ENCODE results near the gene NXN. TPM values are rescaled to one million over a fixed set of nuclear protein-coding genes. Genes with fewer than 3 reads are reported as not detected.

Gene NXN
- total and polyA plus RNA-seq, 4 experiments from 2014 or later: 0.55 to 2.7 (median 1.9) TPM

DNA sequence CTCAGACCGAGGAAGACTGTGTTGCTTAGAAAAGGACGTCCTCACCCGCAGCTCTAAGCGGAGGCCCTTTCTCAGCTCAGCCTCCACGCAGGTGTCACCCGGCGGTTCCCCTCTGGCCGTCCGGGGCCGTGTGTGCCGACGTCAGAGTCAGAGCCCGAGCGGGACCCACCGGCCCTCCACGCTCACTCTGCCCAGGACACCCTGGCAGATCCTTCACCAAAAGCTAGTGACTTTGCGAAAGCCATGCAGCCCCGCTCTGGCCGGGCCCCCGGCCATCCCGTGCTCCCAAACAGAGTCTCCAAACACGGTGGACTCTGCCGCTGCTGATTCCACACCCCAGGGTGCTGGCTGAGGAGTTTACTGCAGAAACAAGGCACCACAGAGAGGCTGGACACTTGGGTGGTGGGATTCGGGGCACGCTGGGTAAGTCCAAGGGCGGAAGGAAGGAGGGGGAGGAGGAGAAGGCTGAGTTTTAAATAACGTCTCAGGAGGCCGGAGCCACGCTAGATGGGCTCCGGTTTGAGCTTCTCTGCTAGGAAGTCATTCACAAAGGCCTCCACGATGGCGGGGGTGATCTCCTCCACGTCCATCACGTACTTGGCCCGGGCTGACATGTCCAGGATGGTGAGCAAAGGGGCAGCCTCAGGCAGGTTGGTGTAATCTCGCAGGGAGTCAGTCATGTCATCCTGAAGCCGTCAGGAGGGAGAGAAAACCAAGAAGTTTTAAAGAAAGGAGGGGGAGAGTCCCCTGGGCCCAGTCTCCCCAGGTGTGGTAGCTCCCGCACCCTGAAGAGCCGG is 178.9 kb downstream of the NXN start:
- H3K27ac ChIP-seq (ENCODE audit: low read depth, low read length): no peak overlapping the region
- no peaks in the 10 kb centered on the region for H3K36me3 ChIP-seq (ENCODE audit: insufficient read depth, low read length)
- H3K4me3 ChIP-seq (ENCODE audit: low read length in 2 of 2): no peak overlapping the region
- H3K4me1 ChIP-seq (ENCODE audit: insufficient read depth, low read length): no peaks in the 10 kb centered on the region
- H3K27me3 ChIP-seq (ENCODE audit: insufficient read depth, low read length): no peaks in the 10 kb centered on the region
- ChIA-PET CTCF (ENCODE audit: partially characterized antibody) (interaction anchor here (1.6 kb wide), 1 partner anchor 180 kb away, joined by 4 read pairs; no protein-coding TSS in a partner anchor), POLR2A (ENCODE audit: partially characterized antibody) (no interaction called here)
- DNase-seq: no peak
- Mint-ChIP-seq H3K27me3 (peaks cover 0 to 1% of the 10 kb centered on the region in 2 donors), H3K36me3 (no peaks in the 10 kb centered on the region), H3K4me1 (no peaks in the 10 kb centered on the region), H3K4me3 (no peak overlapping the region), H3K27ac (no peak overlapping the region), H3K9me3 (no peaks in the 10 kb centered on the region)
- intact Hi-C loops (cut with micrococcal nuclease): no loop called here
- no peaks in the 10 kb centered on the region for H3K9me3 ChIP-seq (ENCODE audit: control insufficient read depth in 1 of 2, low read length in 2 of 2)

DNA sequence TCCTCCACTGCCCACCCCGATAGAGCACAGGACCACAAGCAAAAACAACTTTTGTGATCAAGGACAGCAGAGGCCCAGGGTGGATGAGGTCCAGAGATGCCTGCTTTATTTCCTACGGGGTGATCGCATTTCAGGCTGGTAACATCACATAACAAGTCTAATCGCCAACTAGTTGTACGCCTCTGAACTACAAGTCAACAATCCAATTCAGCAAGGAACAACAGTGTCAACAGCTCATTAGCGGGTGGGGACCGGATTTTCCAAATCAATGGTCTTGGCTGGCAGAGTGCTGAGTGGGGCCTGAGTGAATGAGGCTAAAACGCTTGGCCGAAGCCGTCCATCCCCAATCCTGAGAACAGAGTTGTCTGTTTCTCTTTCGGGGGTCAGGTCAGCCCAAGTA is 180.3 kb downstream of the NXN start:
- DNase-seq: no peak
- Histone ChIP-seq H3K36me3 (ENCODE audit: insufficient read depth, low read length) (no peaks in the 10 kb centered on the region), H3K9me3 (ENCODE audit: control insufficient read depth in 1 of 2, low read length in 2 of 2) (no peaks in the 10 kb centered on the region), H3K4me3 (ENCODE audit: low read length in 2 of 2) (no peak overlapping the region), H3K27me3 (ENCODE audit: insufficient read depth, low read length) (no peaks in the 10 kb centered on the region), H3K27ac (ENCODE audit: low read depth, low read length) (no peak overlapping the region), H3K4me1 (ENCODE audit: insufficient read depth, low read length) (peaks cover 5% of the 10 kb centered on the region)
- peaks cover 0 to 1% of the 10 kb centered on the region in 2 donors for H3K27me3 Mint-ChIP-seq
- H3K9me3 Mint-ChIP-seq: no peaks in the 10 kb centered on the region
- ChIA-PET CTCF (ENCODE audit: partially characterized antibody) (no interaction called here), POLR2A (ENCODE audit: partially characterized antibody) (no interaction called here)
- intact Hi-C loops (cut with micrococcal nuclease): no loop called here
- H3K27ac Mint-ChIP-seq: no peak overlapping the region
- H3K36me3 Mint-ChIP-seq: no peaks in the 10 kb centered on the region
- peaks cover 0 to 6% (median 6%) of the 10 kb centered on the region in 4 donors for H3K4me1 Mint-ChIP-seq
- H3K4me3 Mint-ChIP-seq: no peak overlapping the region

DNA sequence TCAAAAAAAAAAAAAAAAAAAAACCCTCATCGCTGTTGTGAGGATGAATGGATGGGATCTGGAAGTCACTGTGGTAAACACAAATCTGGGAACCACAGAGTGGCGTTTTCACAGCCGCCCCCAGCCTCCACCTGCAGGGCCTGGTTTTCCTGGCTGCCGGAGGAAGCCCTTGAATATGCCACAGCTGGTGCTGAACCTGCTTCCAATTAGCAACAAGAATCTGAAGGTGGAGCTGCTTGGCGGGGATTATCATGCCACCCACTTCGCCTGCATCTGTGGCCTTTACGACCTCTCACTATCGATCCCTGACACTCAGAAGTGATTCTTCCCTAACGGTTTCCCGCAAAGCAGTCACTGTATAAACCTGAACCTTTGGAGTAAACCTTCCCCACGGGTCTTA is 181.3 kb downstream of the NXN start:
- Histone ChIP-seq H3K4me1 (ENCODE audit: insufficient read depth, low read length) (peaks cover 5% of the 10 kb centered on the region), H3K27ac (ENCODE audit: low read depth, low read length) (no peak overlapping the region), H3K27me3 (ENCODE audit: insufficient read depth, low read length) (no peaks in the 10 kb centered on the region), H3K4me3 (ENCODE audit: low read length in 2 of 2) (no peak overlapping the region), H3K36me3 (ENCODE audit: insufficient read depth, low read length) (no peaks in the 10 kb centered on the region), H3K9me3 (ENCODE audit: control insufficient read depth in 1 of 2, low read length in 2 of 2) (no peaks in the 10 kb centered on the region)
- Mint-ChIP-seq H3K36me3 (peaks cover 1 to 4% of the 10 kb centered on the region in 2 donors), H3K9me3 (no peaks in the 10 kb centered on the region), H3K4me3 (no peak overlapping the region), H3K27ac (no peak overlapping the region), H3K4me1 (peaks cover 0 to 6% (median 6%) of the 10 kb centered on the region in 4 donors), H3K27me3 (peaks cover 0 to under 1% of the 10 kb centered on the region in 2 donors)
- DNase-seq: no peak
- intact Hi-C loops (cut with micrococcal nuclease): no loop called here
- POLR2A ChIA-PET (ENCODE audit: partially characterized antibody): no interaction called here
- CTCF ChIA-PET (ENCODE audit: partially characterized antibody): interaction anchor here (1.0 kb wide), 1 partner anchor 183 kb away, joined by 3 read pairs; no protein-coding TSS in a partner anchor

DNA sequence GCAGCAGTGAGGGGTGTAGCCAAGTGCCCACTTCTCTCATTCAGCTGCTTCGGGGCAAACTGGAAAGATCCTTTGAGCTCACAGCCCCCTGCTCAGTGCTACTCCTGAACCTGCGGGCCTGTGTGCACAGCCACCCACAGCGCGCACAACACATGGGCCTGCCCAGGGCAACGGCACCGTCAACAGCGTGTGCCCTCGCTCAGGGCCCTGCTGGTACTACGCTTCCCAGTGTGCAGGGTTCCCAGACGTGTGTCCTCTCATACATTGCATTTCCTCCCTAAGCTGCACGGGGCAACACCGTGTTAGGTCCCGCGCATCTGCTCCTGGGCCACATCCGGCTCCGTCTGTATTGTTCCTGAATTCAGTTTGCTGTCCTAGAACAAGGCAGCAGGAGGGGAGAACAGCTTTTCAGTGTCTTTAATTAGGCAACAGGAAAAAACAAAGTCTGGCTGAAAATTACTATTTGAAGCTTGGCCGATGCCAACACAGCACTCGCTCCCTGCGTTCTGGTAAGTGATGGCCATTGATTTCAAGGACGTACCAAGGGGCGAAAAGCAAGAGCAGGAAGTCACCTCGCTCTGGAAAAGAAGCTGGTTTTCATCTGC is 182.2 kb downstream of the NXN start:
- Histone ChIP-seq H3K9me3 (ENCODE audit: control insufficient read depth in 1 of 2, low read length in 2 of 2) (no peaks in the 10 kb centered on the region), H3K4me1 (ENCODE audit: insufficient read depth, low read length) (peaks cover 5% of the 10 kb centered on the region), H3K27ac (ENCODE audit: low read depth, low read length) (no peak overlapping the region), H3K4me3 (ENCODE audit: low read length in 2 of 2) (no peak overlapping the region), H3K27me3 (ENCODE audit: insufficient read depth, low read length) (no peaks in the 10 kb centered on the region), H3K36me3 (ENCODE audit: insufficient read depth, low read length) (peaks cover 4% of the 10 kb centered on the region)
- POLR2A ChIA-PET (ENCODE audit: partially characterized antibody): no interaction called here
- CTCF ChIA-PET (ENCODE audit: partially characterized antibody): interaction anchor here (1.0 to 1.4 kb wide), 3 partner anchors 81 to 184 kb away, joined by 3 read pairs; no protein-coding TSS in a partner anchor
- intact Hi-C loops (cut with micrococcal nuclease): no loop called here
- H3K4me3 Mint-ChIP-seq: no peak overlapping the region
- H3K9me3 Mint-ChIP-seq: no peaks in the 10 kb centered on the region
- peaks cover 7 to 9% of the 10 kb centered on the region in 2 donors for H3K36me3 Mint-ChIP-seq
- no peak overlapping the region for H3K27ac Mint-ChIP-seq
- no peak for DNase-seq
- no peaks in the 10 kb centered on the region for H3K27me3 Mint-ChIP-seq
- peaks cover 0 to 6% (median 6%) of the 10 kb centered on the region in 4 donors for H3K4me1 Mint-ChIP-seq

DNA sequence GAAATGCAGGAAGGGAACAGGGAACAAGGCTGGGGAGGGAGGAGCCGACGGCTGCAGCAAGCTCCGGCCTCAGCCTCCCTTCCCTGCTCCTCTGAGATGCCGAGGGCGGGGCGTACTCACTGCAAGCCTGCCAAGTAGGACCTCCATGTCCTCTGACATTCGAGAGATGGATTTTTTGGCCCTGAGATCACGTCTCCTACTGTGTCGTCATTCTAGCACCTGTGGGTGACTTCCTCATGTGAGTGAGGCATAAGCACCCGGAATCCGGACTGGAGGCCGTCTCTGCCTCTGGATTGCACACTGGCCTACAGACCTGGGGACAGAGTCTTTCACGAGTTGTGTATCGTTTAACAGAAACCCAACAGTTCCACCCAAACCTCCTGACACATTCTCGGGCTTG is 183.0 kb downstream of the NXN start:
- Histone ChIP-seq H3K36me3 (ENCODE audit: insufficient read depth, low read length) (peaks cover 11% of the 10 kb centered on the region), H3K4me1 (ENCODE audit: insufficient read depth, low read length) (peaks cover 5% of the 10 kb centered on the region), H3K4me3 (ENCODE audit: low read length in 2 of 2) (no peak overlapping the region), H3K9me3 (ENCODE audit: control insufficient read depth in 1 of 2, low read length in 2 of 2) (no peaks in the 10 kb centered on the region), H3K27me3 (ENCODE audit: insufficient read depth, low read length) (no peaks in the 10 kb centered on the region), H3K27ac (ENCODE audit: low read depth, low read length) (no peak overlapping the region)
- H3K27me3 Mint-ChIP-seq: no peaks in the 10 kb centered on the region
- no peak overlapping the region for H3K27ac Mint-ChIP-seq
- intact Hi-C loops (cut with micrococcal nuclease): no loop called here
- ChIA-PET POLR2A (ENCODE audit: partially characterized antibody) (no interaction called here), CTCF (ENCODE audit: partially characterized antibody) (interaction anchor here (1.0 to 1.4 kb wide), 2 partner anchors 82 to 184 kb away, joined by 3 read pairs; no protein-coding TSS in a partner anchor)
- peaks cover 12 to 14% of the 10 kb centered on the region in 2 donors for H3K36me3 Mint-ChIP-seq
- no peak overlapping the region for H3K4me3 Mint-ChIP-seq
- H3K9me3 Mint-ChIP-seq: no peaks in the 10 kb centered on the region
- no peak for DNase-seq
- peaks cover 0 to 6% (median 6%) of the 10 kb centered on the region in 4 donors for H3K4me1 Mint-ChIP-seq

DNA sequence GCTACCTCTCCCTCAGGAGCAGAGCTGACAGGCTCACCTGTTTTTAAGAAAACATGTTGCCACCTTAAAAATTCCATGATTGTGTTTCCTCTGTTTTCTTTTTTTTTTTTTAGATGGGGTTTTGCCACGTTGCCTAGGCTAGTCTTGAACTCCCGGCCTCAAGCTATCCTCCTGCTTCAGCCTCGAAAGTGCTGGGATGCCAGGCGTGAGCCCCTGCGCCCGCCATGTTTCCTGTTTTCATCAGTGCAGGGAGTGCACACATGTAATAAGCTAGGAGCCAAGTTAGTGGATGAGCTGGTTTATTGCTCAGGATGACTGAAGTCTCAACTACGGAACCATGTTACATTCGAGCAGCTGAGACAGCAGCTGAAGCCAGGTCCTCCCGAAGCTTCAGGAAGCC is 183.9 kb downstream of the NXN start:
- H3K4me3 ChIP-seq (ENCODE audit: low read length in 2 of 2): no peak overlapping the region
- H3K27ac ChIP-seq (ENCODE audit: low read depth, low read length): no peak overlapping the region
- no peak overlapping the region for H3K4me3 Mint-ChIP-seq
- H3K27me3 ChIP-seq (ENCODE audit: insufficient read depth, low read length): no peaks in the 10 kb centered on the region
- intact Hi-C loops (cut with micrococcal nuclease): loop anchor here (1.0 kb wide), 1 partner anchor 201 kb away; no protein-coding TSS in a partner anchor
- no peak for DNase-seq
- peaks cover 5% of the 10 kb centered on the region for H3K4me1 ChIP-seq (ENCODE audit: insufficient read depth, low read length)
- peaks cover 0 to 2% (median 0%) of the 10 kb centered on the region in 8 donors for H3K9me3 Mint-ChIP-seq
- ChIA-PET POLR2A (ENCODE audit: partially characterized antibody) (interaction anchor here (0.9 to 1.3 kb wide), 2 partner anchors 16 to 201 kb away, joined by 3 to 5 read pairs; partner anchors contain the start of gene TIMM22), CTCF (ENCODE audit: partially characterized antibody) (interaction anchor here (1.1 to 1.8 kb wide), 5 partner anchors 14 to 203 kb away, joined by 4 to 22 read pairs (median 5); partner anchors contain the start of genes GLOD4, MRM3 and TIMM22)
- peaks cover 20 to 23% of the 10 kb centered on the region in 2 donors for H3K36me3 Mint-ChIP-seq
- H3K27ac Mint-ChIP-seq: peak overlapping the region in 1 of 7 donors; percentile 12
- peaks cover 19% of the 10 kb centered on the region for H3K36me3 ChIP-seq (ENCODE audit: insufficient read depth, low read length)
- H3K9me3 ChIP-seq (ENCODE audit: control insufficient read depth in 1 of 2, low read length in 2 of 2): no peaks in the 10 kb centered on the region
- H3K4me1 Mint-ChIP-seq: peaks cover 3 to 9% (median 6%) of the 10 kb centered on the region in 4 donors
- no peaks in the 10 kb centered on the region for H3K27me3 Mint-ChIP-seq

DNA sequence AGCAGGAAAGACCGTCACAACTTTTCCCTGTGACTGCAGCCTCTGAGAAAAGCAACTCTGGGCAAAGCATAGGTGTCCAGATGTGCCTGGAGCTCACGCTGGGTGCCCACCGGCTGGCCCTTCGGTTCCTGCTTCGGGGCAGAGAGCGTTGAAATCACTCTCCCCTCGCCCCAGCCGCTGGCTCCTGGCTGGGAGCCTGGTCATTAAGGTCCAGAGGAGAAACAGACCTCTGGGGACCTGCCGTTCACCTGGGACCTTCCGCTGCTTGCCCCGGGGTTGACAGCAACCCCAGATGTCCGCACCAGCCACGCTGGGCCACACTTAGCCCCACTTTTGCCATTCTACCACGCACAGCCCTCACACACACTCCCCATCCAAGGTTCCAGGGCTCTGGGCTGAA is 184.3 kb downstream of the NXN start:
- intact Hi-C loops (cut with micrococcal nuclease): loop anchor here (1.0 kb wide), 1 partner anchor 201 kb away; no protein-coding TSS in a partner anchor
- Histone ChIP-seq H3K4me1 (ENCODE audit: insufficient read depth, low read length) (peaks cover 5% of the 10 kb centered on the region), H3K36me3 (ENCODE audit: insufficient read depth, low read length) (peaks cover 19% of the 10 kb centered on the region), H3K27ac (ENCODE audit: low read depth, low read length) (no peak overlapping the region), H3K9me3 (ENCODE audit: control insufficient read depth in 1 of 2, low read length in 2 of 2) (no peaks in the 10 kb centered on the region), H3K27me3 (ENCODE audit: insufficient read depth, low read length) (no peaks in the 10 kb centered on the region), H3K4me3 (ENCODE audit: low read length in 2 of 2) (no peak overlapping the region)
- ChIA-PET POLR2A (ENCODE audit: partially characterized antibody) (interaction anchor here (0.9 to 1.3 kb wide), 5 partner anchors 14 to 201 kb away, joined by 3 to 6 read pairs (median 4); partner anchors contain the start of genes GLOD4 and TIMM22), CTCF (ENCODE audit: partially characterized antibody) (interaction anchor here (1.1 to 1.8 kb wide), 5 partner anchors 13 to 204 kb away, joined by 4 to 22 read pairs (median 5); partner anchors contain the start of genes GLOD4, MRM3 and TIMM22)
- no peaks in the 10 kb centered on the region for H3K27me3 Mint-ChIP-seq
- no peak overlapping the region for H3K4me3 Mint-ChIP-seq
- H3K4me1 Mint-ChIP-seq: peaks cover 3 to 9% (median 6%) of the 10 kb centered on the region in 4 donors
- peaks cover 21 to 23% of the 10 kb centered on the region in 2 donors for H3K36me3 Mint-ChIP-seq
- no peak for DNase-seq
- H3K27ac Mint-ChIP-seq: peak overlapping the region in 1 of 7 donors; percentile 64
- H3K9me3 Mint-ChIP-seq: peaks cover 0 to 2% (median 0%) of the 10 kb centered on the region in 8 donors
